ENCODE measurements around the gene NPHP4.
"Not testable (repeated sequence)": the region's sequence is repeated elsewhere in the genome, so short reads cannot be mapped to it uniquely, and the experiment has no call there.

The NPHP4 gene

DNA sequence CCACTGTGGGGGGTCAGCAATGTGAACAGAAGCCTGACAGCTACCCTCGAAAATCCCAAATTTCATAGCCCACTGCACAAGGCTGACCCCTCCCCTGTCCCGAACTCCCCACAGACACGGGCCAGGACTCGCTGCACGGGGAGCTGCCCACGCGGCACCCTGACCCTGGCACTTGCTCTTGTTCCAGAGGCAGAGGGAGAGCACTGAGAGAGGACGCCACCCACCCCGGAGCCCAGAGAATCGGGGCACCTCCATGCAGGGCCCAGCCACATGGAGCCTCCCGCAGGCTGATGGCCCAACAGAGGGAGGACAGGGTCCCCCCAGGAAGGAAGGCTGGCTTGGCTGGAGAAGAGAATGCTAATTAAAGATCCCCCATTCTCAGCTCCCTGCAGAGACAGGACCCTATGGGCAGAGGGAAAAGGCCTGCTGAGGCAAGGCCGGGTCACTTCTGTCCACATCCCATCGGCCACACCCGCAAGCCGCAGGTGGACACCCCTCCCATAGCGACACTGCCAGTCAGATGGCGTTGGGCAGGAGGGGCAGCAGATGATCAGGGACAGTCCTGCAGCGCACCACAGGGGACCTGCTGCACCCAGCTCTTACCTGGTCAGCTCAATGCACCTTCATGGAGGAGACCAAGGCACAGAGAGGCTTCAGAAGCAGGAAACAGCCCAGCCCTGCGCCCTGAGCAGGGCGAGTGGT, 136.9 kb downstream of the NPHP4 start:
- DNase-seq = no peak

DNA sequence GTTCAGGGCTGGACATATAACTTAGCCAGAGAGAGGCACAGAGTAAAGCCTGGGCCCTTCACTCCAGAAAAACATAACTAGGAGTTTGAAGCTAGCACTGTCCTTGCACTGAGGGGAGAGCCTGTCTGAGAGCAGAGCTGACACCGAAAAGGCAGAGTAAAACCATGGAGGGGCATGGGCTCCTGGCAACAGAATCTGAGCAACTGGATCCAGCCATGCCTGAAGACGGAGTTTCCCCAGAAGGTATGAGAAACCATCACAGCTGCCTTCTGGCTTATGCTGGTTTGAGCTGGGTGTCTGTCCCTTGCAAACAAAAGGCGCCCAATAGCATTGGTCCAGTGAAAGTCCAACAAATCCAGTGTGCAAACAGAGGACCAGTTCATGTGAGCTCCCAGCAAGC, 137.5 kb downstream of the NPHP4 start:
- DNase-seq = no peak

DNA sequence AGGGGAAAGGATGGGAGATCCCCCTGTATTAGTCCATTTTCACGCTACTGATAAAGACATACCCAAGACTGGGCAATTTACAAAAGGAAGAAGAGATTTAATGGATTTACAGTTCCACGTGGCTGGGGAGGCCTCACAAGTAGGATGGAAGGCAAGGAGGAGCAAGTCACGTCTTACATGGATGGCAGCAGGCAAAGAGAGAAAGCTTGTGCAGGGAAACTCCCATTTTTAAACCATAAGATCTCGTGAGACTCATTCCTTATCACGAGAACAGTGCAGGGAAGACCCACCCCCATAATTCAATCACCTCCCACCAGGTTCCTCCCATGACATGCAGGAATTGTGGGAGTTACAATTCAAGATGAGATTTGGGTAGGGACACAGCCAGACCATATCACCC, 138.4 kb downstream of the NPHP4 start:
- not testable (repeated sequence) for DNase-seq

DNA sequence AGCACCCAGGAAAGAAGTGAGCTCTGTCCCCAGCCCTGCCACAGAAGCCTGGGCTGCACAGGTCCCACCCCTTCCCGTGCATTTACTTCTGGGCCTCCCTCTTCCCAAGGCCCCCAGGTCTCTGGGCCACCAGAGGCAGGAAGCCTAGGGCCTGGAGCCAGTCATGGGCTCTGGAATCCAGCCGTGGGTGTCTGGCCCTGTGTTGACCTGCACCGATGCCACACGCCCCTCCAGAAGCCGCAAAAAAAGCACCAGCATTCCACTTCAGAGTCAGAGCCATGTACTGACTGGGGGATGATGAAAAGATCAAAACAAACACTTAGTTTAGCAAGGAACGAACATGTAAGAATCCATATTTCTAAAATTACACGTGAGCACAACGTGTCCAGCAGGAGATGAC, 141.7 kb downstream of the NPHP4 start:
- no peak for DNase-seq

DNA sequence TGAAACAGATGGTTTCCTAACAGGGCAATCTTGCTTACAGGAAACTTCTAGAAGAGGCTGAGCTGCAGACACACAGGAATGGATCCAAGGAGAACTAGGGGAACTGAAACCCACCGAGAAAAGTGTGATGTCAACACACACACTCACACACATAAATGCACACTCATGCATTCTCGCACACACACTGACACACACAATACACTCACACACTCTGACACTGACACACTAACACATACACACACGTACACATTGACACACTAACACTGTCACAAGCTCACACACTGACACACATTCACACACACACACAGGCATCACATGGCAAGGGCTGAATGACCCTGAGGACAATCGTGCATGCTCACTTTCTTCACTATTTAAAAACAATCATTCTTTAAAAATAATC, 142.7 kb downstream of the NPHP4 start:
- no peak for DNase-seq

DNA sequence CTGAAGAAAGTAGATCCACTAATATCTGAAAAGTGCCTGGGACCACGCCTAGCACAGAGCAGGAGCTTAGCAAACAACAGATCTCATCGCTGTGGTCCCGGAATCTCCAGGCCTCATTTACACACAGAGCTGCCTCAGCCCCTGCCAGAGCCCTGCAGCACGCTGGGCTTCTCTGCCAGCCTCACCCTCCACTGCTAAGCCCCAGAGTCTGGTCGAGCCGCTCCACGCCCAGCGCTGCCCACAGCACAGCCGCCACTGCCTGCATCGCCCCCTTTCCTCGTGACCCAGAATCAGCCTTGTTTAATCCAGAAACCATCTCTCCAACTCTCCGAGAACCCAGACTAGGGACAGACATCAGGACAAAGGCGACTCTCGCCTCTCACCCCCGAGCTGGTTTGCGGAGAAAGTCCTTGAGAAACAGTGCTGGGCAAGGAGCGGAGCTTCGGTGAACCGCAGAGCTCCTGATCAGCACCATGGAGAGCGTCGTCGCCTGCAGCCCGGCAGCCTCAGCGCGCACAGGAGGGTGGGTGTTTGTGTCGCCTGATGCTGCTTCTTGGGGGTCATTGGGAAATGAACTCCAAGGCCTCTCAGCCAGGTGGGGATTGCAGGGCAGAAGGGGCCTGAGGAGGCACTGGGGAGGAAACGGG, 145.1 kb downstream of the NPHP4 start:
- DNase-seq = no peak

DNA sequence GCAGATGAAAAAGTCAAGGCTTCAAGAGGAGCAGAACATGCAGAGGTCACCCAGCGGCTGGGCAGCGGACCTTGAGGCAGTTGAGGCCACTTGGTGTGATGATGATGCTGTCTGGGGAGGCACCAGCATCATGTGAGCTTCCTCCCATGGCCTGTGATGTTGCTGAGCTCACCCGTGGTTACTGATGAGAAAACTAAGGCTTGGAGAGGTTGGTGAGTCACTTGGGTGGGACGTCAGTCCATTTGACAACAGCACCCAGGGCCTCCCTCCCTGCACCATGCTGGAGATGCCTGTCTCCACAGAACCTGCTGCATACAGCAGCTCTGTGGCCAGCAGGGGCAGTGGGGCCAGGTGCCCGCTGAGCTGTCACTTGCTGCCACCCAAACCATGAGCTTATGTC, 146.8 kb downstream of the NPHP4 start:
- no peak for DNase-seq

DNA sequence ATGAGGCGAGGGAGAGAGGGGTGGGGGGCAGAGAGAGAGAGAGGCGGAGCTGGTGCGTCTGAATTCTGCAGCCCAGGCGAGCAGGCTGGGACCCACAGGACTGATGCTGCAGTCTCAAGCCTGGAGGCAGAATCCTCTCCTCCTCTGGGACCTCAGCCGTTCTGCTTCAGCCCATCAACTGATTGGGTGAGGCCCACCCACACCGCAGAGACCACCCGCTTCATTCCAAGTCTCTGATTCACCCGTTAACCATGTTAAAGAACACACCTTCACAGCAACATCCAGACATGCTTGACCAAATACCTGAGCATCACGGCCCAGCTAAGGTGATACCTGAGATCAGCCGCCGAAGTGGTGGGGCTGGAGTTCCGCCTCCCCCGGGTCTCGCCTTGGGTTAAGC, 147.8 kb downstream of the NPHP4 start:
- no peak for DNase-seq

DNA sequence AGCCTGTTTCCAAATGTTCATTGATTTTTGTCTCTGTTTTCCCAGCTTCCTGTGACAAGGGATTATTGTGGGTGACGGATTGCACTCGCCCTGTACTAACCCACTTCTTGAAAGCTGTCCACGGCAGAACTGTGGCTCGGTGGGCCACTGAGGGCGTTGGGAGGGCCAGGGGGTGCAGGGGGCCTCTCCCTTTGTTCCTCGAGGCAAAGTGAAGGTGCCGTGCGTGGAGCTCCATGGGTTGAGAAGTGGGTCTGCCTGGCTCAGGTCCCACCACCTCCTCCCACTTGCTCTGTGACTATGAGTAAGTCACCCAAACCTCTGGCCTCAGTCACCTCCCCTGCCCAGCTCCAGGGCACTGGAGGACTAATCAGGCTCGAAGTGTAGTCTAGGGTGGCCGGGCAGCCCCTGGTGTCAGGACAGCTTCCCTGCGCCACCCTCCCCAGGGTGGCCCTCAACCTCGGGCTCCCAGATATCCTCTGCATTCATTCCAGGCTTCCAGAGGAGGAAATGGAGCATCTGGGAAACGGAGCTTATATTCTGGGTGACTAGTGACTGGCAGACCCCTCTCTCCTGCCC, 148.6 kb downstream of the NPHP4 start:
- DNase-seq = no peak

DNA sequence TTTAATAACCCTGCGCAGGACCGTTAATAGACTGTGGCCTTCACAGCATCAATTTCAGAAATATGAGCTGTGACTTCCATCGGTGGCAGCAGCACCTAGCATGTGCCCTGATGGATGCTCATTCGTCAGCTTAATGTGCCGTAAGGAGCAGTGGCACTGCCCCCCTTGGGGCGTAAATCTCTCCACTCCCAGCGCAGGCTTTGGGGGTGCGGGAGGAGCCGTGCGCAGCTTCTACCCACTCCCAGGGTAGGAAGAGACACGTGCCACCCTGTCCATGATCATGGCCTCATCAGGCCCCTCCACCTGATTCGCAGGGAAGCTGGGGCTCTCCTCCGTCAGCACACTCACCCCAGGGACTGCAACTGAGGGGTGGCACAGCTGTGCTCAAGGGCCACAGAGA, 149.5 kb downstream of the NPHP4 start:
- no peak for DNase-seq

DNA sequence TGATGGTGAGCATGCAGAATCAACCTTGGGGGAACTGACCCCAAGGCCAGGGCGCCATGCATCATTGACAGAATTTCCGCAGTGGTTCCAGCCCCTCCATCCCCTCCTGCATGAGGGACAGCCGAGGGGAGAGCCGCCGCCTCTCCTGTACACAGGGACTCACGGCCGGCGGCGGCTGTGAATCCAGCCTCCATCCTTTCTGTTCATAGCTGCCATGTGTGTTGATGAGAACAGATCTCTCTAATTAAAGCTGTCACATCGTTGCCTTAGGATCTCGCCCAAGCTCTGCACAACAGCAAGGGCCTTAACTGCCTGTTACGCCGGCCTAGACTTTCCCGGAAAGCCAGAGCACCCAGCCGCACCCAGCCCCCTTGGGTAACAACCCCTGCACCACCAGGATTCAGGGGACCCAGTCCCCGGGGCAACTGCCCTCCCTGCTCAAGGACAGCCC, 151.6 kb downstream of the NPHP4 start:
- DNase-seq = no peak

DNA sequence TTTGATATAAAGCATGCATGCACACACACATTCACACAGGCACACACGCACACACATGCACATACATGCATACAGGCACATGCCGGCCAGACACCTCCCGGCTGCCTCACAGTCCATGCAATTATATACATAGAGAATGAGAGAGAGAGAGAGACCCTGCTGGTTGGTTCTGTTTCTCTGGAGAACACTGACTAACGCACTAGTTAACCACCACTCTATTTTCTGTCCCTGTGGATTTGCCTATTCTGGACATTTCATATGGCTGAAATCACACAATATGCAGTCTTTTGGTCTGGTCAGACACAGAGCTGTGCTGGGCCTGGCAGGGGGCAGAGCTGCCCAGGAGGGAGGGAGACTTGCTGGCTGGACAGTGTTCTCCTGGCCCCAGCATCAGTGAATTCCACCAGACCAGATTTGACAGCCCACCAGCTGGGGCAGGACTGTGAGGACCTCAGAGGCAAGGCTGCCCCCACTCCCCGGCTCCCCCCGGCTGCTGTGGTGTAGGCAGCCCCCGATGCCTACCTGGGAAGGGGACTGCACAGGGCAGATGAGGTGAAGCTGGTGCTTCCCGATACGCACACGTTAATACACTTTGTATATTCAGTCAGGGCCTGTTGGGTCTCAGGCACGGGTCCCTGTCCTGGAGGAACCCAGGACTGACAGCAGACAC, 152.2 kb downstream of the NPHP4 start:
- DNase-seq = no peak

DNA sequence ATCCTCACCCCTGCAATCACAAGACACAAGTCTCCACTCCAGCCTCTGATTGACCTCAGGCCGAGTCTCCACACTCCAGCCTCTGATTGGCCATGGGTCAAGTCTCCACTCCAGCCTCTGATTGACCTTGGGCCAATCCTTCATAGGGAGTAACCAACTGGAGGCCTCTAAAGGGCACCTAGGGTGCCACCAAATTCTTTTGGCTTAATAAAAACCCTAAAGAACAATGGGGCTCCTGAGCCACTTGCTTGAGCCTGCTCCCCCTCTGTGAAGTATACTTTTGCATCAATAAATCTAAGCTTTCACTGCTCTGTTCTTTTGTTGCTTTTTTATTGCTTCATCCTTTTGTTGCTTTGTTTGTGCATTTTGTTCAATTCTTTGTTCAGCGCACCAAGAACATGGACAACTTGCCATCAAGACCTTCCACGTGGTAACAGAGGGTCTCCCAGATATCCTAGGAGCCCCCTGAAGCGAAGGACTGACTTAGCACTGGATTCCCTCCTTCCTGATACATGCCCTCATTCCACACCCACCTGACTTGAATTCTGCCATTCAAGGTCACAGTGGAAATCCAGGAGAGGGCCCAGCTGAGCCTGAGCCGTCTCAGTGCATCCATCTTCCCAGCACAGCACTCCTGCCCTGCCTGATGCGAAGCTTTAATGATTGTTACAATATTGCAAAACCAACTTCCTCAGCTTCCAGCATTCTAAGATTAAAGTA, 152.9 kb downstream of the NPHP4 start:
- DNase-seq = no peak

DNA sequence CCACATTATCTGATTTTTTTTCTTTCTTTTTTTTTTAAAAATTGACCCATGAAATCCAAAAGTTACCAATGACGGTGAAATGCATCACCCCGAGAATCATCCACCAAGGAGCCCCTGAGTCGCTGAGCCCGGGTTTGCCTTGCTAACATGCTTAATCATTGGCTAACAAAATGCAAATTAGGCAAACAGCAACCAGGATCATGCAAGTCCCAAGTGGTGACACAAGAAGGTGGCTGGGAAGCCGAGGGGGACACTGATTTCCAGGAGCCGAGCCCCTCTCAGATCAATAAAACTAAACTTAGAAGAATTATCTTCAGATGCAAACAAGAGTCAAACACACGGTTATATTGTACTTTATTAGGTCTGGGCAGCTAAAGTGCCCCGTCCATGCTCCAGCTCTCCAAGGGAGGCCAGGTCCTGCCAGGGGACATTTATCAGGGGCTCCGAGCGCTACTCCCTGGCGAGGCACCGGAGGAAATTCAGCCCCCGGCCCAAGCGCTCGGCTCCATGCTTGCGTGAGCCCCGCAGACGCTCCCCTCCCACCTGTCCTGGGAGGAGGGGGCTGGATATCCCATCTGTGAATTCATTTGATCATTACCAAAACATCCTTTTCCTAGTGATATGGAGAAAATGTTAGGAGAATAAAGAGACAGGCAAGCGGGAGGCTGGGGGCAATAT, 154.1 kb downstream of the NPHP4 start:
- no peak for DNase-seq

DNA sequence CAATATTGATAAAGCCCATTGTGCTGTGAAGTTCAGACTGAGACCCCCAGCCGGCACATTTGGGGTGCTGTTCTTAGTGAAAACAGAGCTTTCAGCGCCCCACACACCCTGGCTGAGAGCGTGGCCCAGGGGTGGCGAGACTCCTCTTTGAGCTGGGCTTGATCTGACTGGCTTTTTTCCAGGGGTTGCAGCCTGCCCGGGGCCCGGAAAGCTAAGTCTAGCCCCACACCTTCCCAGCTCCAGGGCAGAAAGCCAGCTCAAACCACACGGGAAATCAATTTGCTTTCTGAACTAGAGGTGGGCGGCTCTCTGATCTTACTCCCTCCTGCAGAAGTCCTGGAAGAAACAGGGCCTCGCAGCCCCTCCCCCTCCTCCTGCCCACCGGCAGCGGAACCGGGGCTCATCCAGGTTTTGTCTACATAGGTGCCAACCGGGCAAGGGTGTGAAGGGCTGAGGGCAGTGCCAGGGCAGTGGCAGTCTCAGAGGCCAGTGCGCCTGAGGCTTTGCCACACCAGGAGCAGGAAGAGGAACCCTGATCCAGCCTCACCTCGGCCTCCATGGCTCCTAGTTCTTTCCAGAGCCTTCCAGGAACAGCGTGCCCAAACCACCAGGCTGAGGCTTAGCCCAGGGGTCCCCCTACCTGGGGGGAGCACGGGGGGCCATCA, 155.3 kb downstream of the NPHP4 start:
- DNase-seq = no peak

DNA sequence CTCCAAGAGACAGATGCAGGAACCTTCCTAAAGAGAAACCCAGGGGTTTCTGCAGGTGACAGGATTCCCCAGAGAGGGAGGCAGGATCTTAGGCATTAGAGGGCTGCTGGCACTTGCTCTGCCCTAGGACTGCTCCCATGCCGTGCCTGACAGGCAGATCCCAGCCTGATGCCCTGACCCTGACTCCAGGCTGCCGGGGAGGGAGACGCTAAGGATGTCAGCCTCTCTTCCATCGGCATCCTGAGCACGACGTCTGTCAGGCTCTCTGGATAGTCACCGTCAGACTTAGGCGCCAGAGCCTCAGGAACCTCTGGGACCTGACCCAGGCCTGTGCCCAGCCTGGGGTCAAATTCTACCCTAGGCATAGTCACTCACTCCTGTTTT, 157.1 kb downstream of the NPHP4 start:
- DNase-seq = no peak

DNA sequence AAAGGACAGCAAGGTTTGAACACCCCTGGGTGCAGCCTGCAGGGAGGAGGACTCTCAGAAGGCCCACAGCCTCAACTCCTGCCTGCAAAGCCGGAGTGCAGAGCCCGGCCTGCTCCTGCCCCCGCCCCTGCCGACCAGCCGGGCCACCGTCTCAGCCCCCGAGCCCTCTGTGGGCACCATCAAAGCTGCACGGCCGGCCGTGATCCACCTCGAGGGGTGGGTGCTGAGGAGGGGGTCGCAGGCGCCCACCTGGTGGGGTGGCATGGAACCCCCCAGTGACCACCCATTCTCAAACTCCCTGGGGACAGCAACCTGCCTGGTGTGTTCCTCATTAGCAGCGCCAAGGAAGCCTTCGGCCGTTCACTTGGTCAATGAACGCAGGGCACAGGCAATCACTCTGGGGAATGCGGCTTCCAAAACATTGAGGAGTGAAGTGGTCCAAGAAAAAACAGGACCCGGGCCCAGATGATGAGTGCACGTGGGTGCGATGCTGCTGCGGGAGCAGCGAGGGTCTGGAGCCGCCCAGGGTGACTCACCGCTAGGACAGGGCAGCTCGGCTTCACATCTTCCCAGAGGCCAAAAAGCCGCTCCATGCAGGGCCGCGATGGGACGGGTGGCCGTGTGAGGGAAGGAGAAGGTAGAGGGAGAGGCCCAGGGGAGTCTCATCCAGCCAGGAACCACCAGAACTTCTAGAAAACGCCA, 157.6 kb downstream of the NPHP4 start:
- DNase-seq = no peak

DNA sequence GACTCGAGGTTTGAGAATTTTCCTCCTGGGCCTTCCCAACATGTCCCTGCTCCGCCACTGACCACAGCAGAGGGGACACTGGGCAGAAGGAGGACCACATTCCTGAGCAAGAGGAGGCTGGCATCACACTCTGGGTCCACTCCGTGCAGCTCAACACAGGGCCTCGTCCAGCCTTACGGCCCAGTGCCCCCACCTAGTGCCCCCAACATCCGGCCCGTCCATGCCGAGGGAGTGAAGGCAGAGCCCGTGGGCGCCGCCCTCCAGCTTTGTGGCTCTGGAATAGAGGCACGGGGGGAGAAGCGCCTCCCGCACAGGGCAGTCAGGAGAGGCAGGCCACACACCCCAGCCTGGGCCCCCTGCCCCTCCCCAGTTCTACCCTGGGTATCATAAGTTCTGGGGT, 158.3 kb downstream of the NPHP4 start:
- no peak for DNase-seq

DNA sequence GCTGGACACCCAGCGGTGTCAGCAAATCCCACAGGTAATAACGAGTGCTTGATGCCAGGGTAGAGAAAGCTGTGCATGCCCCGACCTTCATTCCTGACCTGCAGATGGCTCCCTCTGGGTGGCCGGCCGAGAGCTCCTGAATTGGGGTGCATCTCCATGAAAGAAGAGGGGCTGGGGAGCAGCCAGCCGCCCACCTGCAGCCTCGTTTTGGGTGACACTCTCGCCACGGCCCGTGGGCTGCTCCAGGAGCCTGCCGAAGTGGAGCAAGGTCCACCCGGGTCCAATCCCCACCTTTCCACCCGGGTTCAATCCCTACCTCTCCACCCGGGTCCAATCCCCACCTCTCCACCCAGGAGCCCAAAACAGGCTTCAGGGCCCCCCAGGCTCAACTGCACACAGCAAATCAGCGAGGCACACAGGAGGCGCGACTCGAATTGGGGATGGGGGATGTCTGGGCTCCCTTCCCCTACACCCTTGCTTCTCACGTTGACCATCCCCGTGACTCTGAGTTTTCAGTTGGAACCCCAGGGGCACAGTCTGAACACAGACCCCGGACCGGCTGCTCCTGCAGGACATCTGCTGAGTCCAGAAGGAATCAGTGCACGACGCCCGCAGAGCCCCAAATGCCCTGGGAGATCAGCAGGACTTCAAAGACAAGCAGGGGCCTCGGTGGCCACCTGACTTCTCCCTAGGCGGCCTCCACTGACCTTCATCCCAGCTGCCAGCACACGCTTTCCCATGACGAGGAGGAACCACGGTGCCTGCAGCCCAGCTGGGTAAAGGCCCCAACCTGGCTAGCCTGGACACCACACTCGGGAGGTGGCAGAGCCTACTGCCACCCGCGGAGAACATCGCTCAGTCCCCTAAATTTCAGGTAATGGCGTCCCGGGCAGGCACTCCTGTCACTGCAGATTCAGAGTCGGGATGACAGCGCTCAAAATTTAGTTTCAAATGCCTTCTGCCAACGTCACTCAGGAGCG, 159.0 kb downstream of the NPHP4 start:
- no peak for DNase-seq

Measured in C1 segment of cervical spinal cord (tissue), 14 donors.